ENCODE data around the gene KLHL2. TPM values are rescaled to one million over a fixed set of nuclear protein-coding genes. Genes with fewer than 3 reads are reported as not detected.
A peak's percentile ranks its signal among the peaks of the same experiment; 100 is the strongest.

The KLHL2 gene
- total RNA-seq, 1 donor from 2014 or later = 24.3 TPM

DNA sequence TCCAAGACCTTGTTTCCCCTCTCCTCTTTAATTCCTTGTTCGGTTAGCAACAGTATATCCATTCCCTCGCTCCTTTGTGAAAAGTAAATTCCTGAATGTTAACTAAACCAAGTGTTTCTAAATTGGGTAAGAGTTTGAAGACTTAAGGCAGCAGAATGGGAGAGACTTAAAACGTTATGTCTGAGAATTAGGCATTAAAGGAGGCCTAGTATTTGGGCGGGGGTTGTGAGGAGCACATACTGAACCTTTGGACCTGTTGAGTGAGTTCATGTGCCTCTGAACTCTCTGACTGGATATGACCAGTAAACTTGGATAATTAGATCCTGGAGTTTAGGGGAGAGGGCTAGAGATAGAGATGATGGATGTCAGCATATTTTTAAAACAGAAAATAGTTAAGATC, 121.3 kb downstream of the KLHL2 start:
- peaks cover 60% of the 10 kb centered on the region for H4K20me1 ChIP-seq (ENCODE audit: low read depth)
- H3K4me2 ChIP-seq = peak overlapping the region; percentile 86
- peaks cover 38% of the 10 kb centered on the region for H3K4me1 Mint-ChIP-seq
- H3K27ac Mint-ChIP-seq = no peak overlapping the region
- no peaks in the 10 kb centered on the region for H3K9me3 ChIP-seq (ENCODE audit: low read depth)
- H3K36me3 Mint-ChIP-seq = peaks cover 27% of the 10 kb centered on the region
- no peak overlapping the region for H2AFZ ChIP-seq (replicated peaks)
- peaks cover 14% of the 10 kb centered on the region for H3F3A ChIP-seq (ENCODE audit: low read depth)
- peaks cover 35% of the 10 kb centered on the region for H3K4me1 ChIP-seq
- peaks cover 4% of the 10 kb centered on the region for H3K9me3 Mint-ChIP-seq
- H3K27me3 Mint-ChIP-seq (ENCODE audit: insufficient read depth, low read depth) = no peaks in the 10 kb centered on the region
- H3K36me3 ChIP-seq = peaks cover 10% of the 10 kb centered on the region
- H3K27ac ChIP-seq = no peak overlapping the region
- no peak overlapping the region for H3K4me3 Mint-ChIP-seq
- H3K79me2 ChIP-seq (ENCODE audit: low read depth) = peaks cover 71% of the 10 kb centered on the region
- H3K9ac ChIP-seq = peak overlapping the region; percentile 68
- H3K27me3 ChIP-seq = no peaks in the 10 kb centered on the region
- no peak for TF ChIP-seq EZH2phosphoT487 (IDR thresholded peaks at IDR 0.05)
- no peak for TF ChIP-seq EZH2 (IDR thresholded peaks at IDR 0.05)
- TF ChIP-seq, protein P1, sequence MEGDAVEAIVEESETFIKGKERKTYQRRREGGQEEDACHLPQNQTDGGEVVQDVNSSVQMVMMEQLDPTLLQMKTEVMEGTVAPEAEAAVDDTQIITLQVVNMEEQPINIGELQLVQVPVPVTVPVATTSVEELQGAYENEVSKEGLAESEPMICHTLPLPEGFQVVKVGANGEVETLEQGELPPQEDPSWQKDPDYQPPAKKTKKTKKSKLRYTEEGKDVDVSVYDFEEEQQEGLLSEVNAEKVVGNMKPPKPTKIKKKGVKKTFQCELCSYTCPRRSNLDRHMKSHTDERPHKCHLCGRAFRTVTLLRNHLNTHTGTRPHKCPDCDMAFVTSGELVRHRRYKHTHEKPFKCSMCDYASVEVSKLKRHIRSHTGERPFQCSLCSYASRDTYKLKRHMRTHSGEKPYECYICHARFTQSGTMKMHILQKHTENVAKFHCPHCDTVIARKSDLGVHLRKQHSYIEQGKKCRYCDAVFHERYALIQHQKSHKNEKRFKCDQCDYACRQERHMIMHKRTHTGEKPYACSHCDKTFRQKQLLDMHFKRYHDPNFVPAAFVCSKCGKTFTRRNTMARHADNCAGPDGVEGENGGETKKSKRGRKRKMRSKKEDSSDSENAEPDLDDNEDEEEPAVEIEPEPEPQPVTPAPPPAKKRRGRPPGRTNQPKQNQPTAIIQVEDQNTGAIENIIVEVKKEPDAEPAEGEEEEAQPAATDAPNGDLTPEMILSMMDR (IDR thresholded peaks at IDR 0.05) = no peak
- H3K4me3 ChIP-seq = peak overlapping the region; percentile 89
- peak; percentile 18 for DNase-seq (ENCODE audit: low spot score)

DNA sequence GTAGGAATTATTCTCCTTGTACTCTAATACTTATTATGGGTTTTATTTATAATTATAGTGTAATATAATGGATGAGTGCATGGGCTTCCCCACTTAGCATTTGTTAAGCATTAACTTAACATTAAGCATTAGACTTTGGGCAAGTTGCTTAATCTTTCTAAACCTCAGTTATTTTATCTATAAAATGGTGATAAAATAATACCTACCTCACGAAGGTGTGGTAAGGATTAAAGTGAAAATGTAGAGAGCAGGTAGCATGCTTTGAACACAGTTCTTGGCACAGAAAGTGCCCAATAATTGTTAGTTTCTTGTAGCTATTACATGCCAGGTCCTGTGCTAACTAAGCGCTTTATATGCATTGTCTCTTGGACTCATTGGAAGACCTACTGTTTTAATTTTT, 122.7 kb downstream of the KLHL2 start:
- Histone ChIP-seq H3K27ac (no peak overlapping the region), H3F3A (ENCODE audit: low read depth) (peaks cover 14% of the 10 kb centered on the region), H3K79me2 (ENCODE audit: low read depth) (peaks cover 85% of the 10 kb centered on the region), H3K9me3 (ENCODE audit: low read depth) (no peaks in the 10 kb centered on the region), H3K4me2 (peak overlapping the region; percentile 86), H4K20me1 (ENCODE audit: low read depth) (peaks cover 73% of the 10 kb centered on the region), H3K27me3 (no peaks in the 10 kb centered on the region), H3K9ac (no peak overlapping the region), H2AFZ (replicated peaks) (no peak overlapping the region), H3K4me3 (peak overlapping the region; percentile 89), H3K36me3 (peaks cover 11% of the 10 kb centered on the region), H3K4me1 (peaks cover 48% of the 10 kb centered on the region)
- no peak for DNase-seq (ENCODE audit: low spot score)
- no peak overlapping the region for H3K27ac Mint-ChIP-seq
- H3K27me3 Mint-ChIP-seq (ENCODE audit: insufficient read depth, low read depth) = no peaks in the 10 kb centered on the region
- H3K4me1 Mint-ChIP-seq = peaks cover 49% of the 10 kb centered on the region
- TF ChIP-seq, protein P1 (IDR thresholded peaks at IDR 0.05) = no peak
- TF ChIP-seq EZH2phosphoT487 (IDR thresholded peaks at IDR 0.05) (no peak), EZH2 (IDR thresholded peaks at IDR 0.05) (no peak)
- no peak overlapping the region for H3K4me3 Mint-ChIP-seq
- H3K36me3 Mint-ChIP-seq = peaks cover 33% of the 10 kb centered on the region
- peaks cover 4% of the 10 kb centered on the region for H3K9me3 Mint-ChIP-seq

DNA sequence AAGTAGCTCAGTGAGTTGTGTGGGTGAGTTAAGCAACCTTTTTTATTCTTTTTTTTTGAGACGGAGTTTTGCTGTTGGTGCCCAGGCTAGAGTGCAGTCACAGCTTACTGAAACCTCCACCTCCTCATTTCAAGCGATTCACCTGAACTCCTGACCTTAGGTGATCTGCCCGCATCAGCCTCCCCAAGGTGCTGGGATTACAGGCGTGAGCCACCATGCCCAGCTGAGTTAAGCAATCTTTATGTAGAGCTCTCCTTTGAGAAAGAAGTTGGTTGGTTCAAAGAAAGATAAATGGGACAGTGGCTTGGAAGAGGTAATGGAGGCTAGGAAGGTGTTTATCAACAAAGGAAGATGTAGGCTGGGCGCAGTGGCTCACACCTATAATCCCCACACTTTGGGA, 123.3 kb downstream of the KLHL2 start:
- no peak overlapping the region for H3K4me3 Mint-ChIP-seq

More for the DNA sequence above, 123.3 kb downstream of the KLHL2 start:
- Histone ChIP-seq H3K27ac (no peak overlapping the region), H3K9me3 (ENCODE audit: low read depth) (no peaks in the 10 kb centered on the region), H3K27me3 (no peaks in the 10 kb centered on the region), H3F3A (ENCODE audit: low read depth) (peaks cover 17% of the 10 kb centered on the region), H3K4me2 (peak overlapping the region; percentile 86), H4K20me1 (ENCODE audit: low read depth) (peaks cover 79% of the 10 kb centered on the region), H3K79me2 (ENCODE audit: low read depth) (peaks cover 91% of the 10 kb centered on the region), H3K4me3 (peak overlapping the region; percentile 89), H3K4me1 (peaks cover 54% of the 10 kb centered on the region), H2AFZ (replicated peaks) (no peak overlapping the region), H3K9ac (no peak overlapping the region), H3K36me3 (peaks cover 15% of the 10 kb centered on the region)
- DNase-seq (ENCODE audit: low spot score) = no peak
- TF ChIP-seq EZH2phosphoT487 (IDR thresholded peaks at IDR 0.05) (no peak), EZH2 (IDR thresholded peaks at IDR 0.05) (no peak)
- TF ChIP-seq, protein P1 (IDR thresholded peaks at IDR 0.05) = no peak
- Mint-ChIP-seq H3K4me1 (peaks cover 53% of the 10 kb centered on the region), H3K27ac (no peak overlapping the region), H3K27me3 (ENCODE audit: insufficient read depth, low read depth) (no peaks in the 10 kb centered on the region), H3K9me3 (peaks cover 2% of the 10 kb centered on the region), H3K36me3 (peaks cover 33% of the 10 kb centered on the region)
